Prostate gland (tissue), 2 donors: ENCODE data around the gene C1GALT1. TPM values are rescaled to one million over a fixed set of nuclear protein-coding genes. Genes with fewer than 3 reads are reported as not detected.

ENCODE experiments used
- DNase-seq: peaks from one replicate; pipeline ENCODE4 v3.0.0-alpha.2; 2019; ENCODE audit warnings: low spot score
- H3K27ac ChIP-seq, 2 donors: fragments of 200-600 bp; sonication (generic); 2 replicates each; pipeline ENCODE4 v1.5.1; 2017 to 2019
- H3K27me3 ChIP-seq: fragments of 200-600 bp; sonication (generic); replicated peaks from 2 replicates; pipeline ENCODE4 v1.5.1; 2019; ENCODE audit not compliant: insufficient read depth
- H3K36me3 ChIP-seq, 2 donors: fragments of 200-600 bp; sonication (generic); 1 replicate in 1 of 2; 2 replicates in 1 of 2; pipeline versions ENCODE4 v1.5.1 to v1.8.1; 2017 to 2019
- H3K4me1 ChIP-seq: fragments of 200-600 bp; sonication (generic); replicated peaks from 2 replicates; pipeline ENCODE4 v1.5.1; 2019
- H3K4me3 ChIP-seq, 2 donors: fragments of 200-600 bp; sonication (generic); 2 replicates each; pipeline ENCODE4 v1.5.1; 2017 to 2019
- H3K9me3 ChIP-seq: fragments of 200-600 bp; sonication (generic); 2 replicates; pipeline ENCODE4 v1.5.1; 2017
- POLR2A ChIP-seq: fragments of 450-650 bp; IDR thresholded peaks from one replicate; pipeline ENCODE4 v1.6.1; 2016; ENCODE audit warnings: antibody characterized with exemption, mild to moderate bottlenecking
- POLR2AphosphoS5 ChIP-seq: sonication (generic); formaldehyde crosslinking; IDR thresholded peaks from one replicate; pipeline ENCODE4 v1.6.1; 2017; ENCODE audit warnings: antibody characterized with exemption
- WGBS: methylation state at CpG from one replicate; pipeline ENCODE4 v1.1.5; 2018; 5-methylcytosine and 5-hydroxymethylcytosine counted together
- intact Hi-C: fragments of 100-400 bp; cut with DNase I; formaldehyde crosslinking; loops from one replicate; pipeline ENCODE4 v1.14.2; 2022
- total RNA-seq, 2 donors: library from RNA; depleted of rRNA; stranded (reverse); fragments of >200 nt; gene quantifications; one replicate each; pipeline ENCODE4 v1.1.0, GENCODE V29; 2016
- TF ChIP-seq, protein P1 (sequence below), 4 experiments: fragments of 200-600 bp in 2 of 4; fragments of 450-650 bp in 2 of 4; sonication (generic) in 2 of 4; IDR thresholded peaks; 1 replicate in 3 of 4; 2 replicates in 1 of 4; pipeline ENCODE4 v1.5.1; 2016 to 2019; ENCODE audit warnings: antibody characterized with exemption in 4 of 4, mild to moderate bottlenecking in 2 of 4, moderate library complexity in 2 of 4

Gene C1GALT1
- total RNA-seq, 2 donors from 2014 or later = 16.1 to 16.8 TPM

DNA sequence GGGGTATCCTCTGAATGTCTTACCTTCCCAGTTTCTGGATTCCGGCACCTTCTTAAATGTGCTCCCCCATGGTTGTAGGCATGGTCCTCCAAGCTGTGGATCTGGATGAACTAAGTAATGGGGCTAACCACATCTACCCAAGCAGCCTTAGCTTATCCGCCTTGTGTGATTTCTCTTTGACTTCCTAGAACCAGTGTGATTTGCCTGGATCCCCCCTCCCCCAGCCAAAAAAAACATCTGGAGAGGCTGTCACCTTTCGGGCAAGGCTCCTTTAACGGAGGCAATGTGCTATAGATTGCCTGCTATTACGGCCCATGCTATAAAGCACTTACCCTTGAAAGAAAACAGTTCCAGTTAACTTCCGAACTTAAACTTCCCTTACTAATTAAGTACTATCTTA is 33.9 kb downstream of the C1GALT1 start:
- TF ChIP-seq POLR2A (no peak), POLR2AphosphoS5 (no peak)
- TF ChIP-seq, protein P1, sequence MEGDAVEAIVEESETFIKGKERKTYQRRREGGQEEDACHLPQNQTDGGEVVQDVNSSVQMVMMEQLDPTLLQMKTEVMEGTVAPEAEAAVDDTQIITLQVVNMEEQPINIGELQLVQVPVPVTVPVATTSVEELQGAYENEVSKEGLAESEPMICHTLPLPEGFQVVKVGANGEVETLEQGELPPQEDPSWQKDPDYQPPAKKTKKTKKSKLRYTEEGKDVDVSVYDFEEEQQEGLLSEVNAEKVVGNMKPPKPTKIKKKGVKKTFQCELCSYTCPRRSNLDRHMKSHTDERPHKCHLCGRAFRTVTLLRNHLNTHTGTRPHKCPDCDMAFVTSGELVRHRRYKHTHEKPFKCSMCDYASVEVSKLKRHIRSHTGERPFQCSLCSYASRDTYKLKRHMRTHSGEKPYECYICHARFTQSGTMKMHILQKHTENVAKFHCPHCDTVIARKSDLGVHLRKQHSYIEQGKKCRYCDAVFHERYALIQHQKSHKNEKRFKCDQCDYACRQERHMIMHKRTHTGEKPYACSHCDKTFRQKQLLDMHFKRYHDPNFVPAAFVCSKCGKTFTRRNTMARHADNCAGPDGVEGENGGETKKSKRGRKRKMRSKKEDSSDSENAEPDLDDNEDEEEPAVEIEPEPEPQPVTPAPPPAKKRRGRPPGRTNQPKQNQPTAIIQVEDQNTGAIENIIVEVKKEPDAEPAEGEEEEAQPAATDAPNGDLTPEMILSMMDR (IDR thresholded peaks at IDR 0.05) = no peak
- no peak for DNase-seq
- H3K4me1 ChIP-seq = no peaks in the 10 kb centered on the region
- H3K9me3 ChIP-seq = no peaks in the 10 kb centered on the region
- H3K4me3 ChIP-seq = no peak overlapping the region
- WGBS = 86% methylated on average over 6 of the region's 6 CpGs
- no peaks in the 10 kb centered on the region for H3K36me3 ChIP-seq
- intact Hi-C loops = no loop called here
- no peak overlapping the region for H3K27ac ChIP-seq
- H3K27me3 ChIP-seq = no peaks in the 10 kb centered on the region

GRCh38 chr7:7219216-7219615 is 36.9 kb downstream of the C1GALT1 start:
- Histone ChIP-seq H3K9me3 (no peaks in the 10 kb centered on the region), H3K27ac (no peak overlapping the region), H3K36me3 (no peaks in the 10 kb centered on the region), H3K4me1 (no peaks in the 10 kb centered on the region), H3K27me3 (no peaks in the 10 kb centered on the region), H3K4me3 (no peak overlapping the region)
- intact Hi-C loops = no loop called here
- DNase-seq = no peak
- TF ChIP-seq POLR2A (no peak), POLR2AphosphoS5 (no peak)
- TF ChIP-seq, protein P1 (IDR thresholded peaks at IDR 0.05) = no peak

DNA sequence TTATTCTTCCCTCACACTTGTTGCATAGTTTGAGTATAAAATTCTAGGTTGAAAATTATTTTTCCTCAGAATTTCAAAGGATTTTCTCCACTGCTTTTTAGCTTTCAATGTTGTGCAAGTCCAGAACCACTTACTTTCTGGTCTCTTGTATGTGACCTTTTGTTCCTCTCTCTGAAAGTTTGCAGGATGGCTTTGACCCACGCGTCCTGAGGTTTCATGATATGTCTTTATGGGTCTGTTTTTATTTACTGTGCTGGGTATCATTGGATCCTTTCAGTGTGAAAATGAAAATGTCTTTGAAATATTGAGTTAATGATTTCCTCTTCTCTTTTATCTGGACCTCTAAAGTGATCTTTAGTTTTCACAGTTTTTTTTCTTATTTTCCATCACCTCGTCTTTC is 38.5 kb downstream of the C1GALT1 start:
- TF ChIP-seq, protein P1 (IDR thresholded peaks at IDR 0.05) = no peak
- TF ChIP-seq POLR2A = no peak
- no peak for TF ChIP-seq POLR2AphosphoS5
- Histone ChIP-seq H3K9me3 (no peaks in the 10 kb centered on the region), H3K27me3 (no peaks in the 10 kb centered on the region), H3K4me3 (no peak overlapping the region), H3K27ac (no peak overlapping the region), H3K4me1 (no peaks in the 10 kb centered on the region), H3K36me3 (no peaks in the 10 kb centered on the region)
- intact Hi-C loops = no loop called here
- DNase-seq = no peak
- WGBS = 76% methylated on average over 3 of the region's 3 CpGs

DNA sequence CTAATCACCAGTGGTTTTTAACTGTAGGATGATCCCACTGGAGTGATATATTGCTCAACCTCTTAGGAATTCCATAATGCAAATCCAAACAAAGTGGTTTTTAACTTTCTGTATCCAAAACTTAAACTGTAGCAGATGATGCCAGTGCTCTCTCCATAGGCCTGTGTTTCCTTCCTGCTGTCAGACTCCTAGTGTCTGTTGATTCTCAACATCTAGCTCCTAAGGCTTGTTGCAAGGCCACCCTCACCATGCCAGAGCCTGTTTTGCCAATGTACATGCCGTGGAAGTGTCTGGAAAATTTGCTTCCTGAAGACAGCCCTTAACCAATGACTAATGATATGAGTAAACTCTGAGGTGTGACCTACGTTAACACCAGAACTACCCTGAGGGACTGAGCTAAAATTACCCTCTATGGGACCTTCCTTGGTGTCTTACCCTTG is 39.3 kb downstream of the C1GALT1 start:
- no peaks in the 10 kb centered on the region for H3K36me3 ChIP-seq
- no peak for DNase-seq
- H3K27me3 ChIP-seq = no peaks in the 10 kb centered on the region
- H3K4me1 ChIP-seq = no peaks in the 10 kb centered on the region
- TF ChIP-seq, protein P1 (IDR thresholded peaks at IDR 0.05) = no peak
- TF ChIP-seq POLR2AphosphoS5 (no peak), POLR2A (no peak)
- WGBS = 60% methylated on average over 2 of the region's 2 CpGs
- no peaks in the 10 kb centered on the region for H3K9me3 ChIP-seq
- H3K4me3 ChIP-seq = no peak overlapping the region
- H3K27ac ChIP-seq = no peak overlapping the region
- intact Hi-C loops = no loop called here

DNA sequence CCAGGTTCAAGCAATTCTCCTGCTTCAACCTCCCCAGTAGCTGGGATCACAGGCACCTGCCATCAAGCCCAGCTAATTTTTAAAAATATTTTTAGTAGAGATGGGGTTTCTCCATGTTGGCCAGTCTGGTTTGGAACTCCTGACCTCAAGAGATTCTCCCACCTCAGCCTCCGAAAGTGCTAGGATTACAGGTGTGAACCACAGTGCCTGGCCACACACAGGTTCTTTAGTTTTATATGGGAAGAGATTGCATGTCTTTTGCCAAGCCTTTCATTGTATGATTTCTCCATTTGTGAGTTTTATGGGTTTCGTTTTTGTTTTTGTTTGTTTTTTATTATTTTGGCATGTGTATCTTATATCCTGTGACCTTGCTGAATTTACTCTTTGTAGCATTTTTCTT is 40.9 kb downstream of the C1GALT1 start:
- TF ChIP-seq POLR2AphosphoS5 = no peak
- no peak for TF ChIP-seq POLR2A
- TF ChIP-seq, protein P1 (IDR thresholded peaks at IDR 0.05) = no peak
- Histone ChIP-seq H3K4me3 (no peak overlapping the region), H3K27me3 (no peaks in the 10 kb centered on the region), H3K4me1 (no peaks in the 10 kb centered on the region), H3K36me3 (no peaks in the 10 kb centered on the region), H3K27ac (no peak overlapping the region), H3K9me3 (no peaks in the 10 kb centered on the region)
- DNase-seq = no peak
- intact Hi-C loops = no loop called here
- 94% methylated on average over 2 of the region's 2 CpGs for WGBS
